ENCODE measurements around the gene ARRB2. TPM values are rescaled to one million over a fixed set of nuclear protein-coding genes. Genes with fewer than 3 reads are reported as not detected.
A peak's percentile ranks its signal among the peaks of the same experiment; 100 is the strongest.
"Not testable (repeated sequence)": the region's sequence is repeated elsewhere in the genome, so short reads cannot be mapped to it uniquely, and the experiment has no call there.

ARRB2 gene
- polyA plus RNA-seq, 2 of the 4 experiments (the other 2 are of a cell fraction), result 61.0 to 73.1 TPM

GRCh38 chr17:4712526-4712925, 2.1 kb downstream of the ARRB2 start:
- Histone ChIP-seq H3K9me3 (no peaks in the 10 kb centered on the region), H3K4me3 (no peak overlapping the region), H3K4me1 (peaks cover 26% of the 10 kb centered on the region), H3K27ac (peak overlapping the region; percentile 94; a peak in 5 of 6 replicates), H3K4me2 (peak overlapping the region; percentile 99)
- no peak for FAIRE-seq
- ChIA-PET POLR2A (interaction anchor here (1.0 kb wide), 1 partner anchor 19 kb away, joined by 3 read pairs; the partner anchor contains the start of gene MED11), CTCF (interaction anchor here (0.9 to 9.1 kb wide), 7 partner anchors 9 to 177 kb away, joined by 3 to 108 read pairs (median 4); partner anchors contain the start of genes GLTPD2, MED11 and VMO1)
- ATAC-seq, result no peak
- WGBS (ENCODE audit: missing lambda C conversion rate), result 90% methylated on average over 3 of the region's 3 CpGs
- TF ChIP-seq HOXA7 (CRISPR knock-in tag; IDR thresholded peaks at IDR 0.05) (no peak), JUN (IDR thresholded peaks at IDR 0.05) (no peak), BHLHE40 (IDR thresholded peaks at IDR 0.05; ENCODE audit: low read depth, low read length) (no peak), ELK1 (IDR thresholded peaks at IDR 0.05; ENCODE audit: low read depth, low read length) (no peak), REST (IDR thresholded peaks at IDR 0.05) (no peak), CHD4 (IDR thresholded peaks at IDR 0.05; ENCODE audit: borderline replicate concordance) (no peak), USF2 (IDR thresholded peaks at IDR 0.05) (no peak), CBX8 (IDR thresholded peaks at IDR 0.05) (no peak), NFE2L2 (conservative IDR thresholded peaks at IDR 0.05; ENCODE audit: low read length) (no peak), FOSB (CRISPR knock-in tag; IDR thresholded peaks at IDR 0.05) (no peak), ZNF302 (CRISPR knock-in tag; IDR thresholded peaks at IDR 0.05) (no peak), RNF2 (IDR thresholded peaks at IDR 0.05; ENCODE audit: borderline replicate concordance, low read depth) (no peak), PBX3 (IDR thresholded peaks at IDR 0.05) (no peak), EP300 (IDR thresholded peaks at IDR 0.05) (no peak), HES2 (IDR thresholded peaks at IDR 0.05) (no peak), RFX5 (IDR thresholded peaks at IDR 0.05) (no peak), MAZ (IDR thresholded peaks at IDR 0.05; ENCODE audit: borderline replicate concordance, low read depth, low read length) (no peak), HOXB13 (CRISPR knock-in tag; IDR thresholded peaks at IDR 0.05; ENCODE audit: low read depth) (no peak), RAD21 (conservative IDR thresholded peaks at IDR 0.05 in 1 of 2, IDR thresholded peaks at IDR 0.05 in 1 of 2) (no peak), MYC (IDR thresholded peaks at IDR 0.05; ENCODE audit: borderline replicate concordance, low read length) (no peak)
- no peak for DNase-seq (ENCODE audit: low read depth in 1 of 2, low spot score in 1 of 2)

- not testable (repeated sequence) for FAIRE-seq
Observed at GRCh38 chr17:4714340-4715062, 4.1 kb downstream of the ARRB2 start.

More at GRCh38 chr17:4714340-4715062, 4.1 kb downstream of the ARRB2 start:
- POLR2A ChIA-PET; DNase-seq (ENCODE audit: low read depth in 1 of 2, low spot score in 1 of 2); ATAC-seq; H3K9me3 ChIP-seq; H3K4me2 ChIP-seq; H3K4me3 ChIP-seq; H3K27ac ChIP-seq: not testable (repeated sequence)
- WGBS (ENCODE audit: missing lambda C conversion rate), result 90% methylated on average over 12 of the region's 15 CpGs
- CTCF ChIA-PET, result interaction anchor here (0.8 to 9.1 kb wide), 5 partner anchors 13 to 167 kb away, joined by 4 to 108 read pairs (median 4); partner anchors contain the start of genes GLTPD2, MED11 and VMO1
- peaks cover 38% of the 10 kb centered on the region for H3K4me1 ChIP-seq
